Ascending aorta (tissue), 2 donors: ENCODE data around the gene ATP2B2. TPM values are rescaled to one million over a fixed set of nuclear protein-coding genes. Genes with fewer than 3 reads are reported as not detected.

Experiments
- DNase-seq, 2 donors: peaks; one replicate each; pipeline ENCODE4 v3.0.0-alpha.2; 2019; ENCODE audit warnings: low spot score in 2 of 2
- H3K27ac ChIP-seq, 2 donors: fragments of 200-600 bp; sonication (generic); one replicate each; pipeline ENCODE4 v1.5.1; 2016 to 2017; ENCODE audit warnings: mild to moderate bottlenecking in 1 of 2
- H3K27me3 ChIP-seq: fragments of 200-600 bp; sonication (generic); one replicate; pipeline ENCODE4 v1.5.1; 2017
- H3K36me3 ChIP-seq, 2 donors: fragments of 200-600 bp; sonication (generic); one replicate each; pipeline ENCODE4 v1.5.1; 2016
- H3K4me1 ChIP-seq, 2 donors: fragments of 200-600 bp; sonication (generic); one replicate each; pipeline ENCODE4 v1.5.1; 2016 to 2017; ENCODE audit warnings: mild to moderate bottlenecking in 1 of 2
- H3K4me3 ChIP-seq, 2 donors: fragments of 200-600 bp; sonication (generic); one replicate each; pipeline ENCODE4 v1.5.1; 2016 to 2017; ENCODE audit warnings: mild to moderate bottlenecking in 1 of 2
- H3K9me3 ChIP-seq, 2 donors: fragments of 200-600 bp; sonication (generic); one replicate each; pipeline ENCODE4 v1.5.1; 2016
- intact Hi-C: fragments of 100-400 bp; cut with DNase I; formaldehyde crosslinking; loops from one replicate; pipeline ENCODE4 v1.15.1; 2023
- total RNA-seq: library from RNA; depleted of rRNA; stranded (reverse); fragments of >200 nt; gene quantifications from one replicate; pipeline ENCODE4 v1.1.0, GENCODE V29; 2016
- TF ChIP-seq, protein P1 (sequence below), 3 experiments: fragments of 200-600 bp in 2 of 3; fragments of 450-650 bp in 1 of 3; sonication (generic) in 2 of 3; IDR thresholded peaks; one replicate each; pipeline ENCODE4 v1.5.1; 2016 to 2019; ENCODE audit warnings: antibody characterized with exemption in 3 of 3, mild to moderate bottlenecking in 1 of 3, moderate library complexity in 1 of 3

ATP2B2 gene
- total RNA-seq, 1 donor from 2014 or later: not detected

DNA sequence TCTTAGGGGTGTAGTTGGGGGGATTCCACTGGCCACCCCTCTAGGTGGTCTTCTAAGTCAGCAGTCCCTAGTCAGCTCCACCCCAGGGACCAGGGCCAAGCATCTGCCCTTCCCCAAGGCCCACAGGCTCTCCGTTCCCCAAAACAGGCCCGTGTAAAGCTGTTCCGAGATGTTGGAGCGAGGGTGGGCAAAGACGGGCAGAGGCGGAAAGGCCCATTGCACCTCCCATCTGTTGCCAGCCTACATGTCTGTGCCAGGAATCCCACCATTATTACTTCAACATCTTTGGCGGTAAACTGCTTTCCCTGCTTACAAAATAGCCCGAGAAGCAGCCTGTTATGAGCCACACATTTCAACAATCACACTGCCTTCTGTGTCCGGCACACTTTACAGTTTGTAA lies 1.9 kb upstream of the ATP2B2 start:
- intact Hi-C loops: no loop called here
- Histone ChIP-seq H3K9me3 (no peaks in the 10 kb centered on the region), H3K4me1 (no peaks in the 10 kb centered on the region), H3K4me3 (no peak overlapping the region), H3K27me3 (peaks cover 9% of the 10 kb centered on the region), H3K27ac (no peak overlapping the region), H3K36me3 (no peaks in the 10 kb centered on the region)
- DNase-seq: no peak
- TF ChIP-seq, protein P1, sequence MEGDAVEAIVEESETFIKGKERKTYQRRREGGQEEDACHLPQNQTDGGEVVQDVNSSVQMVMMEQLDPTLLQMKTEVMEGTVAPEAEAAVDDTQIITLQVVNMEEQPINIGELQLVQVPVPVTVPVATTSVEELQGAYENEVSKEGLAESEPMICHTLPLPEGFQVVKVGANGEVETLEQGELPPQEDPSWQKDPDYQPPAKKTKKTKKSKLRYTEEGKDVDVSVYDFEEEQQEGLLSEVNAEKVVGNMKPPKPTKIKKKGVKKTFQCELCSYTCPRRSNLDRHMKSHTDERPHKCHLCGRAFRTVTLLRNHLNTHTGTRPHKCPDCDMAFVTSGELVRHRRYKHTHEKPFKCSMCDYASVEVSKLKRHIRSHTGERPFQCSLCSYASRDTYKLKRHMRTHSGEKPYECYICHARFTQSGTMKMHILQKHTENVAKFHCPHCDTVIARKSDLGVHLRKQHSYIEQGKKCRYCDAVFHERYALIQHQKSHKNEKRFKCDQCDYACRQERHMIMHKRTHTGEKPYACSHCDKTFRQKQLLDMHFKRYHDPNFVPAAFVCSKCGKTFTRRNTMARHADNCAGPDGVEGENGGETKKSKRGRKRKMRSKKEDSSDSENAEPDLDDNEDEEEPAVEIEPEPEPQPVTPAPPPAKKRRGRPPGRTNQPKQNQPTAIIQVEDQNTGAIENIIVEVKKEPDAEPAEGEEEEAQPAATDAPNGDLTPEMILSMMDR (IDR thresholded peaks at IDR 0.05): no peak

DNA sequence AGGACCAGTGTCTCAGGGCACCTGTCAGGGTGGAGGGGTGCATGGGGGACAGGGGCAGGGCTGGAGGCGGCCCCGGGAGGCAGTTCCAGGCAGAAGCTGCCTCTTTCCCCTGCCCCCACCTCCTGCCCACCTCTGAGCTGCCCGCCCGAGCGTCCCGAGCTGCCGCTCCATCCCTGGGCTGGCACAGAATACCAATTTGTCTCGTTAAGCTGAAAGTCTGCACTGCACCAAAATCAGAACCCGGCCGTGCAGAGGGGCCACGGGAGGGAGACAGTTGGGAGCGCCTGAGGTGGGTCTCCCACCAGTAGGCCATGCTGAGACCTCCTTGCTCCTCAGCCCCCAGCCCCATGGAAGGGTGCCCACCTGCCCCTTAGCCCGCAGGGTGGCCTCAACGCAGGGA lies 1.3 kb upstream of the ATP2B2 start:
- H3K4me3 ChIP-seq: no peak overlapping the region
- no peaks in the 10 kb centered on the region for H3K9me3 ChIP-seq
- peaks cover 9% of the 10 kb centered on the region for H3K27me3 ChIP-seq
- TF ChIP-seq, protein P1 (IDR thresholded peaks at IDR 0.05): no peak
- no peak overlapping the region for H3K27ac ChIP-seq
- no peak for DNase-seq
- no peaks in the 10 kb centered on the region for H3K36me3 ChIP-seq
- H3K4me1 ChIP-seq: no peaks in the 10 kb centered on the region
- intact Hi-C loops: no loop called here

DNA sequence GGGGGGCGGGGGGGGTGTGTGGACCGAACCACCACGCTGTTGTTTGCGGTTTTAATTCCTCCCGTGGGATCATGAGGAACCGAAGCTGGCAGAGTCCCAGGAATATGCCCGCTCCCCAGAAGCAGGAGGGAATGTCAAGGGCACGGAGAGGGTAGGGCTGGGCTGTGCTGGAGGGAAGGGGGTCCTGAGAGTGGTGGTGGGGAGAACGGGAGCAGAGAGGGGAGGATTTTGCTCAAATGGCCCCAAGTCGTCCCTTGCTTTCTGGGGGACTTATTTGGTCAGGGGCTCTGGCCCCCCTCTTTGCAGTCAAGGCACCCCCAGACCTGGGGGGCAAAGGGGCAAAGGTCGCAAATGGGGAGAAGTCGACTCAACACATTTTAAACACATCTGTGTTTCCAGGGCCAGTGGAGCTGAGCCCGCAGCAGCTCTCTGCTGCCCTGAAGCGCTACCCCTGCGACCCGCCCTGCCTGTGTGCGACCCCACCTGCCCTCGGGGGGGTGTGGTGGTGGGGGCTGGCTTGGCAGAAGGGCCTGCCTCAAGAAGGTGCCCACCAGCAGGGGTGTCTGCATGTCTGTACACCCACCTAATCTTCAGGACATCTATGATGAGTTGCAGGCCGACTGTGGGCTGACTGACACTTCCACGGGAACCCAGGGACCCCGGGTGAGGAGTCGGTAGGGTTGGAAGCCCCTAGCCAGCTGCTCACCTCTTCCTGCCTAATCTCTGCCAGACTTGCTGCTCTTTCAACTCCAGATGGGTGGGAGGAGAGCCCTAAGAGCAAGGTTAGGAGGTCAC lies 602 bp upstream of the ATP2B2 start:
- H3K4me1 ChIP-seq: no peaks in the 10 kb centered on the region
- TF ChIP-seq, protein P1 (IDR thresholded peaks at IDR 0.05): no peak
- intact Hi-C loops: no loop called here
- no peak for DNase-seq
- no peak overlapping the region for H3K27ac ChIP-seq
- H3K9me3 ChIP-seq: no peaks in the 10 kb centered on the region
- peak overlapping the region; percentile 31 to 37 for H3K4me3 ChIP-seq
- H3K27me3 ChIP-seq: peaks cover 9% of the 10 kb centered on the region
- H3K36me3 ChIP-seq: no peaks in the 10 kb centered on the region

DNA sequence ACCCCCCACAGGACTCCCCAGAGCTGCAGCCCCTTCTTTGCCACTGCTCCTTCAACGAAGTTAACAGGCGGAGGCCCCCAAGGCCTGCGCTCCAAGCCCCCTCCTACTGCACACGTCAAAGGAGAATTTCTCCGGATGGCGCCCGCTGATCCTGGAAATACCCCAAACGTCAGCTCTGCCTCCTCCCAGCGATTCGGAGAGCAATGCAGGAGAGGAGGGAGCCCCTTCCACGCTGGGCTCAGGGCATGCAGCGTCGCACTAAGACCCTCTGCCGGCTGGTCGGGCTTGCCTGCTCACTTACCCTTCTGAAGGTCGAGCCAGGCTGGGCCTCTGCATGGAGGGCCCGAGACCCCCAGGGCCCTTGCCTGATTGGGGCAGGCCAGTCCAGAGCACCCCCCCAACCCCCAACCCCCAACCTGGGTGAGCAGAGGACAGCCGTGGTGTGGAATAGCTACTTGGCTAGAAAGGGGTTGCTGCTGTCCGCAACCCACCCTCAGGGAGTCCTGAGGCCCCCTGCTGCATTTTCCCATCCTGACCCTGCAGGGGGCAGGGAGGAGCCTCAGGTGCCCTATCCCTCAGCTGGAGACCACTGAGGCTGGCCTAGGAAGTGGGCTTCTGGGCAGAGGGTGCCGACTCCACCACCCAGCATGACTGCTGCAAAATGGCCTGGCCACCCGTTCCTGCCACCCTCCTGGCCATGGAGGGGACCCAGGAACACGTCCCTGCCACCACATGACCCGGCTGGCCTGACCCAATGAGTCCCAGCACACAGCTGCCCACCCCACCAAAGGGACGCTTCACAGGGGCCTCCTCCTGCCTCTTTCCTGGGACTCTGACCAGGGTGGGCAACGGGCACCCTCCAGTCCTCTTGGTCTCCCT lies 976 bp downstream of the ATP2B2 start:
- Histone ChIP-seq H3K27ac (no peak overlapping the region), H3K4me1 (no peaks in the 10 kb centered on the region), H3K27me3 (peaks cover 9% of the 10 kb centered on the region), H3K4me3 (peak overlapping the region in 1 of 2 donors; percentile 31), H3K9me3 (no peaks in the 10 kb centered on the region), H3K36me3 (no peaks in the 10 kb centered on the region)
- DNase-seq: no peak
- TF ChIP-seq, protein P1 (IDR thresholded peaks at IDR 0.05): no peak
- intact Hi-C loops: no loop called here

DNA sequence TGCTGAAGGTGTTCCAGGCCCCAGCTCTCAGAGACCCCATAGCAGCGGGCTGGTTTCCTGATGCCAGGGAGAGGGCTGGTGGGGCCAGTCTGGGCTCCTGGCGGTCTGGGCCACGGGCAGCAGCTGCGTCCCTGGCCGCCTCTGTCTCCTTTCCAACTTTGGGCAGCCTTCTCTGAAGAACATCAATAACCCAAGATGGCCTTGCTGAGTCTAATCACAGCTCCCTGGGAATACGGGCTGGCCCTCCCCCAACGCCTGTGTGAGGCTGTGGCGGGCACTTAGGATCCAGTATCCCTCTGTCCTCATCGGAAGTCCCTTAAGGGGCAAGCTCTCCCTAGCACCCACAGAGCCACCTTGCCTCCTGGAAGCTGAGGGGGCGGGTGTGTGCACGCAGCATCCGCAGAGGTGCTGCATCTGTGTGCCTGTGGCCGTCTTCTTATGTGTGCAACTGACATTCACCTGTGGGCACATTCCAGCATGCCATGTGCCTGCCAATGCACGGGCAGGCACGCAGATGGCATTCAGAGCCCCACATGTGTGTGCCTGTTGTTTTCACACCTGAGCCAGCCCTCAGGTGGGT lies 2.1 kb downstream of the ATP2B2 start:
- TF ChIP-seq, protein P1 (IDR thresholded peaks at IDR 0.05): no peak
- no peak for DNase-seq
- no peak overlapping the region for H3K4me3 ChIP-seq
- intact Hi-C loops: no loop called here
- H3K27ac ChIP-seq: no peak overlapping the region
- no peaks in the 10 kb centered on the region for H3K9me3 ChIP-seq
- H3K4me1 ChIP-seq: no peaks in the 10 kb centered on the region
- peaks cover 9% of the 10 kb centered on the region for H3K27me3 ChIP-seq
- no peaks in the 10 kb centered on the region for H3K36me3 ChIP-seq
